Stimulated activated CD4-positive, alpha-beta T cell treated with anti-CD3 and anti-CD28 coated beads, TNF-alpha, amount 100 ng/mL, for 24 hours (primary cell): ENCODE measurements around the gene KCND1.

Source experiments
- DNase-seq, 3 experiments: peaks; one replicate each; pipeline ENCODE4 v3.0.0-alpha.2; 2020; ENCODE audit warnings: low read depth in 3 of 3

Gene KCND1

GRCh38 chrX:48938721-48939425, 32.8 kb downstream of the KCND1 start:
- DNase-seq = peak; percentile 42 to 75 (median 57)

GRCh38 chrX:48937054-48937907, 34.4 kb downstream of the KCND1 start:
- peak; percentile 59 to 87 (median 71) for DNase-seq

DNA sequence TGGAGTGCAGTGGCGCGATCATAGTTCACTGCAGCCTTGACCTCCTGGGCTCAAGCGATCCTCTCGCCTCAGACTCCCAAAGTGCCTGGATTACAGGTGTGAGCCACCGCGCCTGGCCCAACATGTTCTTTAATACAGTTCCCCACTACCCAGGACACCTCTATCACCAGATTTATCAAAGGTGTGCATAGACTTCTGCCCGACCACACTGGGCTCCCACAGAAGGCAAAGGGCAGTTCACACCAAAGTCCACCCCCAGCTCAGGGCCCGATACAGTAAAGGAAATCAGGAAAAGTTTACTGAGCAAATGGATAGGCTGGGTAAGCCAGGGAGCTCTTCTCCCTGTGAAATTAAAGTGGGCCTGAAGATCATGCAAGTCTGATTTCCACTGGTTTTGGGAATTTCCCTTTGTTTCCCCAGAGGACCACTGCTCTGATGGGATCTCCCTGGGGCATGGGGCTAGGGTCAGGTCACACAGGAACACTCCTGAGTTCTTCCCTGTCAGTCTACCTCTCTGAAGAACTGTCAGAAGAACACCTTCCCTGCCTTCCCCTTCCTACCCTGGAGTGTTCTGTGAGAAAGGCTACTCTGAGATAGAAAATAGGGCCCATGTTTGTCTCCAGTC, 35.1 kb downstream of the KCND1 start:
- no peak for DNase-seq

- no peak for DNase-seq
These were observed 36.4 kb downstream of the KCND1 start for GRCh38 chrX:48935301-48935670.

DNA sequence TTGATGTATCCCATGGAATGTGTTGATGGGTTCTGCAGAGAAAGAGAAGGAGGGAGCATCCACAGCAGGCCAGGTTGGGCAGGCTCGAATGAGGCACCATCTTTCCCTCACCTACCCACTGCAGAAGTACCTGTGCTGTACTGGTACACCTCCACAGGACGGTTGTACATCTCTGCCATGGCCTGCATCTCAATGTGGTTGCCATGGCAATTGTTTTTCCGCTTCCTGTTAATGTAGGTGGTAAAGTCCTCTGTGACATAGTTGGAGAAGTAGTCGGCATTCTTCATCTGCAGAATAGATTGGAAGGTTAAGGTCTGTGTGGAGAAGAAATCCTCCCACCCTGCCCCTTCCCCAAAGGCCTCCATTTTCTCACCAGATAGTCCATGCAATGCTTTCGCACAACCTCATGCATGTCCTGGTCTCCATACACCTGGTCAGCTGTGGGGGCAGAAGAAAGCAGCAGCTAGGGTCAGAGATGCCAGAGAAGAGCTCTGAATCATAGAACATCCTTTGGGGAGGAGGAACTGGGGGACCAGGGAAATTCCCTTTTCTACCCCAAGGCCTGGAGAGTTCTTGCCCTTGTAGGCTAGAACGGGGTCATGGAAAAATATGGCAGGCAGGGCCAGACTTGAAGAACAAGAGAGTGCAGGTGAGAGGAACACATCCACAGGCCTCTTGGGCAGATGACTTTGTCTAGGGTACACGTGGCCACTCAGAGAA, 36.9 kb downstream of the KCND1 start:
- DNase-seq = no peak

DNA sequence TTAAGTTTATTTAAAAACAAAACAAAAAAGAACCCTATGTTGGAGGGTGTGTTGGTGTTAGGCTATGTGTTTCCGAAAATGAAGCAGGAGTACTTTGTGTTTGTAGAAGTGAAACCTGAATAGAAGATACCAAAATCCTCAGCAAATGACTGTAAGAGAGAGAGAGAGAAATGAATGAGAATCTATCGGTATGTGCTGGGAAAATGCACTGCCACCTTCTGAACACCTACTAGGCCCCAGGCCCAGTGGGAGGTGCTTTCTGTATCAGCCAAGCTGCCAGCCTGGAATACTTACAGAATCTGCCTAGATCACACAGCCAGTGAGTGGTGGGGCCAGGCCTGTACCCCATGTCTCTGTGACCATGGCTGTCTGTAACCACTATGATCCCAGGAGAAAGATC, 37.9 kb downstream of the KCND1 start:
- no peak for DNase-seq

DNA sequence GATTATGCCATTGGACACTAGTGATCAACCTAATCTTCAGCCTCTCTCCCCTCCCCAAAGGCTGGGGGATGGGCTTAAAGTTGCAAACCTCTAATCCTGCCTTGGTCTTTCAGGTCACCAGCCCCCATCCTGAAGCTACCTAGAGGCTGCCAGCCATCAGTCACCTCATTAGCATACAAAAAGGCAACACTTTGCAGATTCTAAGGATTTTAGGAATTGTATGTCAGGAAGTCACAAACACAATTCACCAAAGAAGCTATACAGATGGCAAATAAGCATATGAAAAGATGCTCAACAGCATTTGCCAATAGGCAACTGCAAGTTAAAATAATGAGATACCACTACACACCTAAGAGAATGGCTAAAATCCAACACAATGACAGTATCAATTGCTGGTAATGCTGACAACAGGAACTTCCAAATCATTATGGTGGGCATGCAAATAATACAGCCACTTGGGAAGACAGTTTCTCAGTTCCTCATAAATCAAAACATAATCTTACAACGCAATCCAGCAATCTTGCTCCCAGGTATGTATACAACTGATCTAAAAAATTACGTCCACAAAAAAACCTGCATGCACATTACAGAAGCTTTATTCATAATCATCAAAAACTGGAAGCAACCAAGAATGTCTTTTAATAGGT, 43.8 kb downstream of the KCND1 start:
- DNase-seq = no peak

- no peak for DNase-seq
These were observed 44.5 kb downstream of the KCND1 start for GRCh38 chrX:48927123-48927522.

GRCh38 chrX:48924270-48924669, 47.4 kb downstream of the KCND1 start:
- DNase-seq = no peak

DNA sequence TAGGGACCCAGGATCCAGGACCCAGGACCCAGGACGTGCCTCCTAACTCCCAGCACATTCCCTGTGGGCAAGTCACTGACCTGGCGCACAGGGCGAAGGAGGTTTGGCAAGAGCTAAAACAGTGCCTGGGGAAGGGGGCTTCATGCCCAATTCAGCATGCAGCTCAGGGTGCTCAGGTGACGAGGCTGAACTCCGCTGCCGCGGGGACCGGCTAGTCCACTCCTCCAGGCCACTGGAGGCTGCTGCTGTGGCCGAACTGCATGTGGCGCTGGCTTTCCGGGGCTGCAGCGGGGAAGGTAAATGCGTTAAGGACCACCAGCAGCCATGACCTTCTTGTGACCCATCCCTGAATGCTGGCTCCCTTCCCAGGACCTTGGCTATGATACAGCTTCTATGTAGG, 47.9 kb downstream of the KCND1 start:
- DNase-seq = no peak

DNA sequence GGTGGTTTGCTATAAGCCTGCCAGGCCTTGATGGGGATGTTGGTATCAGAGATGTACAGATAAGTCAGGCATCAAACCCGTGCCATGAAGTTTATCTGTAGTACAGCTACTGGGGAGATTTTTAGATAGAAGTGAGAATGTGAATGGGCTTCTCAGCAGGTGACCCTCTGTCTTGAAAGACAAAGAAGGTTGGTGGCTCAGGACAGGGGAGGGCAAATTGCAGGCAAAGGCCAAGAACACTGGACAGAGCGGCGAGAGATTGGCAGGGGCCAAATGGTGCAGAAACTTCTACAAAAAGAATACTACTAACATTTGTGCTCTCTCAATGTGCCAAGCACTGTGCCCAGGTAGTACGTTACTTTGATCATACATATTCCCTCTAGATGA, 50.9 kb downstream of the KCND1 start:
- no peak for DNase-seq

DNA sequence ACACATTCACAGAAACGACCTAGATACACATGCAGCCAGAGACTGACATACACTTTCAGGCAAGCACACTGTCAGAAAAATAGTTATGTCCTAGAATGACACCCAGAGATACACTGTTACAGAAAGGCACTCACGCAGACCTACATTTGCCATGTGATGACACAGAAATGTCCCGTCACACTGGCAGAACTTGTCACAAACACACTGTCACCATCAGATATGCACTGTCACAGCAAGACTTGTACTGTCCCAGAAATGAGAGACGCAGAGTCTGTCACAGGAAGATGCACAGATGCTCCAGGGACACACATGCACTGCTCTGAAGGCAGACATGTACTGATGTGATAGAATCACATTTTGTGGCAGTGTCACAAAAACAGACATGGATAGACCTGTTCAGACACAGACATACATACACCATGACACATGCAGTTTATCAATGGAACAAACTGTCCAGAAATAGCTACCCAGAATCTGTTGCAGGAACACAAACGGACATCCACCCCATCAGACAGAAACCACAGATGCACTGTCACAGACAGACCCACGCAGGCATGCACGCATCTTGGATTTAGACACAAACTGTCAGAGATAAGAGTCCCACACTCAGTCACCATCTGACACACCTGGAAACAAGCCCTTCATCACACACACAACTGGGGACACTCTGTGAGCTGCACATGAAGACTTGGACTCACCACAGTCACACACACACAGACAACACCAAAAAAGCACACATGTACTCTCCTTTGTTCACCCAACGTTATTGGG, 51.5 kb downstream of the KCND1 start:
- DNase-seq = no peak

GRCh38 chrX:48919360-48919841, 52.2 kb downstream of the KCND1 start:
- DNase-seq = no peak

DNA sequence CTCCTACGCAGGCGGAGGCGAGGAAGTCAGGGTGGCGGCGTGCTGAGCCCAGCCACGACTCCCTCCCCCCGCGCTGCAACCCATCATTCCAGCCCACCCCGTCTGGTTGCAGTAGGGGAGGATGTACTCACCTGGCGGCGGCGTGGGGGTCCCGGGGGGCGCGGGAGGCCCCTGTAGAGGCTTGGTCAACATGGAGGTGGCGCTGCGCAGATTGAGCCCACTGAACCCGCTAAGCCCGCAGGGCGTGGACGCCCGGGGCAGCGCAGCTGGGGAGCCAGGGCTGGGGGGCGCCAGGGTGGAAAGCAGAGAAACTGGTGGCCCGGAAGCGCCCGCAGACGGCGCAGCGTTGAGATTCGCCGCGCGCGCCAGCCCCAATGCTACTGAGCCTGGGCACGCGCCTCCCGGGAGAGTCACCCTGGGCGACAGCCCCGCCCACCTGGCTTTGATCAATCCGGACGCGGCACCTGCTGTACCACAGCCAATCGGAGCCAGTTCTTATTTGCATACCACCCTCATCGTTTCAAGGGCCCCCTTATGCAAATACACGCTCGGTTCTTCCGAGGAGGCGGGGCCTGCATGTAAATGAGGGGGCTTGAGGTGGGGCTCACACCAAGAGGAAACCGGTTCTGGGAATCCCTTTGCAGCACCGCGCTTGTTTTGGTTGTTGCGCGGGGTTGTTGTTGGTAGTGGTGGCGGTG, 52.9 kb downstream of the KCND1 start, which contains the start of gene PIM2:
Gene PIM2 (minus strand): TSS at position 382 of the 698 bp plus-strand sequence. CDS start 190 bp downstream, at position 192.
- peak; percentile 79 to 87 (median 82) for DNase-seq

DNA sequence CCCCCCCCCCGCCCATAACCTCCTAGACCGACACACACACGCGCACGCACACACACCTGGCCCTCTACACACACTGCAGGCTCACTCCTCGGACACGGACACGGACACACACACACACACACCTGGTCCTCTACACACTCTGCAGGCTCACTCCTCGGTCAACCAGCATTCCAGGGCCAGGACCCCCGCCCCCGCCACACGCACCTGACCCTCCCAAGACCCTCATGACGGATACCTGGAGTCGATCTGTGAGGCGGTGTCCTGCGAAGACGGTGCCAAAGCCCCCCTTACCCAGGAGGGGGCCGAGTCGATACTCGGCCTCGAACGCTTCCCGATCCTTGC, 53.4 kb downstream of the KCND1 start:
- no peak for DNase-seq

DNA sequence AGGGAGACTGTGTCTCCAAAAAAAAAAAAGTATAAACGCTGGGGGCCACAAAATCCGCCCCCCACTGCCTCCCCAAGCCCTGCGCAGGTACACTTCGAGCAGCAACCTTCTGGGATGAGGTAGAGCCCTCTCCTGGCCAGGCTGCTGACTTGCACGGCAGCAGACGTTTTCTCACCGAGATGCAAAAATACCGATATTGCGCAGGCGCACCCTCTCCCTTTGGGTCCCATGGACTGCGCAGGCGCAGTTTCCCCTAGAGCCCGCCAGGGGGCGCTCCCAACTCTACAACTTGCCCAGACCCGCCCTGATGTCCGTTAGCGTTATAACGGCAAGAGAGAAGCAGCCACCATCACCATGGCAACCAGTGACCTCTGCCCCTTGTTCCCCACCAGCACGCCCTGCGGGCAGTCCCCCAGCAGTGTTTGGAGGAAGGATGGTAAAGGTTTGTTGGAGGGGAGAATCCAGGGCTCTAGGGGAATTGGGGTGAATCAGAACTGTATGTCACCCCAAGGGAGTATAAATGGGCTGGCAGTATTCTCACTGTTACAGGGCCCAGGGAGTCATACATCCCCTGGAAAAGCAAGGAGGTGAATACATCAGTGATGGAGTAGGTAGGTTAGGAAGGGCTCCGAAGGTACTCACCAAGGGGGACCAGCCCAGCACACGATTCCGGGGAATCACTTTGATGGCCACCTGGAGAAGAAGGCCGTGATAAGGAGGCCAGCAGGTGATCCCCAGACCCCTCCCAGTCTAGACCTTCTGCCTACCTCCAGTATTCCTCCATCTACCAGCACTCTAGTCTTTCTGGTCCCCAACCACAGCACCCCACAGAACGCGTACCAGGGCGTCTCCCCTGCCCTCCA, 54.3 kb downstream of the KCND1 start:
- DNase-seq = peak; percentile 72 to 80 (median 75)

GRCh38 chrX:48914593-48915493, 56.8 kb downstream of the KCND1 start:
- no peak for DNase-seq
